ENCODE results near the gene MAGI1.
"Not testable (repeated sequence)": the region's sequence is repeated elsewhere in the genome, so short reads cannot be mapped to it uniquely, and the experiment has no call there.

MAGI1 gene

GRCh38 chr3:65734792-65735191 is 303.9 kb downstream of the MAGI1 start:
- DNase-seq, result no peak

- no peak for DNase-seq
These were observed 304.3 kb downstream of the MAGI1 start for GRCh38 chr3:65734382-65734781.

- DNase-seq, result no peak
These were observed 305.3 kb downstream of the MAGI1 start for GRCh38 chr3:65733459-65733858.

- DNase-seq, result peak; percentile 13
These were observed 306.4 kb downstream of the MAGI1 start for GRCh38 chr3:65732051-65732935.

GRCh38 chr3:65730449-65730848 is 308.3 kb downstream of the MAGI1 start:
- no peak for DNase-seq

GRCh38 chr3:65729973-65730372 is 308.7 kb downstream of the MAGI1 start:
- no peak for DNase-seq

GRCh38 chr3:65729555-65729954 is 309.2 kb downstream of the MAGI1 start:
- no peak for DNase-seq

GRCh38 chr3:65728138-65728537 is 310.6 kb downstream of the MAGI1 start:
- DNase-seq, result no peak

GRCh38 chr3:65723985-65724384 is 314.7 kb downstream of the MAGI1 start:
- no peak for DNase-seq

- DNase-seq, result no peak
These were observed 315.7 kb downstream of the MAGI1 start for GRCh38 chr3:65723011-65723410.

- no peak for DNase-seq
These were observed 317.6 kb downstream of the MAGI1 start for GRCh38 chr3:65720989-65721737.

GRCh38 chr3:65719639-65720038 is 319.1 kb downstream of the MAGI1 start:
- not testable (repeated sequence) for DNase-seq

GRCh38 chr3:65717676-65718346 is 320.9 kb downstream of the MAGI1 start:
- no peak for DNase-seq

- DNase-seq, result no peak
These were observed 322.5 kb downstream of the MAGI1 start for GRCh38 chr3:65716071-65716751.

GRCh38 chr3:65714134-65714533 is 324.6 kb downstream of the MAGI1 start:
- no peak for DNase-seq

- DNase-seq, result peak; percentile 37
These were observed 325.7 kb downstream of the MAGI1 start for GRCh38 chr3:65713016-65713415.

GRCh38 chr3:65712140-65712539 is 326.6 kb downstream of the MAGI1 start:
- DNase-seq, result no peak

- DNase-seq, result no peak
These were observed 331.7 kb downstream of the MAGI1 start for GRCh38 chr3:65706776-65707568.

- no peak for DNase-seq
These were observed 332.4 kb downstream of the MAGI1 start for GRCh38 chr3:65706301-65706700.

GRCh38 chr3:65703820-65704219 is 334.9 kb downstream of the MAGI1 start:
- no peak for DNase-seq

- DNase-seq, result no peak
These were observed 335.7 kb downstream of the MAGI1 start for GRCh38 chr3:65703026-65703425.

GRCh38 chr3:65702202-65702601 is 336.5 kb downstream of the MAGI1 start:
- DNase-seq, result no peak
